ENCODE results near the gene SDHC.

- TF ChIP-seq EZH2 (IDR thresholded peaks at IDR 0.05; ENCODE audit: insufficient read depth, poor library complexity, severe bottlenecking) = no peak
- no peak for TF ChIP-seq EZH2phosphoT487 (IDR thresholded peaks at IDR 0.05; ENCODE audit: insufficient read depth, low read depth)
Measured at GRCh38 chr1:161350671-161351070, 36.5 kb downstream of the SDHC start.

Measured in GM23248 (cell line).